ENCODE results near the gene SLC37A1.

GRCh38 chr21:42542196-42542595, 28.5 kb downstream of the SLC37A1 start:
- TF ChIP-seq CTCF (IDR thresholded peaks at IDR 0.05) (no peak), POLR2A (IDR thresholded peaks at IDR 0.05) (no peak)

All from uterus (tissue), 2 donors.